NT2/D1 (cell line): ENCODE measurements around the gene ADARB2.

Source experiments
- YY1 ChIP-seq: IDR thresholded peaks from 2 replicates; pipeline ENCODE4 v1.6.1; 2011; ENCODE audit not compliant: insufficient read length, insufficient read depth
- ZNF274 ChIP-seq: IDR thresholded peaks from 2 replicates; pipeline ENCODE4 v1.6.1; 2011; ENCODE audit warnings: mild to moderate bottlenecking, low read depth, low read length

GRCh38 chr10:1170867-1171180, 566.5 kb downstream of the ADARB2 start:
- TF ChIP-seq ZNF274, result no peak
- no peak for TF ChIP-seq YY1
